HUES6 (cell line): Measurements from ENCODE around the gene AP3D1.

ENCODE experiments used
- H3K27ac ChIP-seq: 2 replicates; pipeline ENCODE4 v1.7.0; 2013; ENCODE audit warnings: low read depth, mild to moderate bottlenecking, low read length, inconsistent platforms
- H3K27me3 ChIP-seq: 2 replicates; pipeline ENCODE4 v1.6.1; 2013; ENCODE audit warnings: low read length; ENCODE audit not compliant: control insufficient read depth, insufficient read depth
- H3K36me3 ChIP-seq: 2 replicates; pipeline ENCODE4 v1.6.1; 2013; ENCODE audit warnings: low read length; ENCODE audit not compliant: control insufficient read depth, insufficient read depth
- H3K4me1 ChIP-seq: 2 replicates; pipeline ENCODE4 v1.6.1; 2013; ENCODE audit warnings: low read length; ENCODE audit not compliant: control insufficient read depth, insufficient read depth
- H3K4me3 ChIP-seq: 2 replicates; pipeline ENCODE4 v1.5.1; 2013; ENCODE audit warnings: low read depth, low read length
- H3K9ac ChIP-seq: one replicate; pipeline ENCODE4 v1.6.1; 2013; ENCODE audit warnings: mild to moderate bottlenecking, low read length
- H3K9me3 ChIP-seq: 2 replicates; pipeline ENCODE4 v1.6.1; 2013; ENCODE audit warnings: low read depth, low read length; ENCODE audit not compliant: control insufficient read depth, insufficient read depth

Gene AP3D1

GRCh38 chr19:2062770-2063169, 88.6 kb downstream of the AP3D1 start:
- no peaks in the 10 kb centered on the region for H3K27me3 ChIP-seq
- no peak overlapping the region for H3K9ac ChIP-seq
- H3K4me3 ChIP-seq: no peak overlapping the region
- peaks cover 29% of the 10 kb centered on the region for H3K4me1 ChIP-seq
- H3K36me3 ChIP-seq: no peaks in the 10 kb centered on the region
- H3K27ac ChIP-seq: no peak overlapping the region
- no peaks in the 10 kb centered on the region for H3K9me3 ChIP-seq

GRCh38 chr19:2062389-2062729, 89.0 kb downstream of the AP3D1 start:
- Histone ChIP-seq H3K9ac (peak overlapping the region; percentile 64), H3K36me3 (no peaks in the 10 kb centered on the region), H3K27ac (peak overlapping the region; percentile 41; the same call in 1 of the 2 replicates), H3K4me3 (peak overlapping the region; percentile 67), H3K27me3 (no peaks in the 10 kb centered on the region), H3K9me3 (no peaks in the 10 kb centered on the region), H3K4me1 (peaks cover 32% of the 10 kb centered on the region)

- Histone ChIP-seq H3K27me3 (no peaks in the 10 kb centered on the region), H3K9ac (peak overlapping the region; percentile 64), H3K9me3 (no peaks in the 10 kb centered on the region), H3K4me1 (peaks cover 32% of the 10 kb centered on the region), H3K4me3 (peak overlapping the region; percentile 69), H3K36me3 (no peaks in the 10 kb centered on the region), H3K27ac (peak overlapping the region; percentile 85)
These were observed 89.6 kb downstream of the AP3D1 start for GRCh38 chr19:2061495-2062388.

- H3K4me1 ChIP-seq: peaks cover 36% of the 10 kb centered on the region
These were observed 90.4 kb downstream of the AP3D1 start for GRCh38 chr19:2060884-2061494.

GRCh38 chr19:2059422-2060201, 91.8 kb downstream of the AP3D1 start:
- H3K4me3 ChIP-seq: no peak overlapping the region

More at GRCh38 chr19:2060884-2061494, 90.4 kb downstream of the AP3D1 start:
- Histone ChIP-seq H3K4me3 (peak overlapping the region; percentile 69), H3K9ac (peak overlapping the region; percentile 83), H3K36me3 (no peaks in the 10 kb centered on the region), H3K9me3 (no peaks in the 10 kb centered on the region), H3K27me3 (no peaks in the 10 kb centered on the region), H3K27ac (peak overlapping the region; percentile 85)

GRCh38 chr19:2058570-2059421, 92.6 kb downstream of the AP3D1 start:
- Histone ChIP-seq H3K9me3 (no peaks in the 10 kb centered on the region), H3K27me3 (no peaks in the 10 kb centered on the region), H3K27ac (peak overlapping the region; percentile 76; the same call in 1 of the 2 replicates), H3K4me3 (no peak overlapping the region), H3K36me3 (no peaks in the 10 kb centered on the region), H3K4me1 (peaks cover 41% of the 10 kb centered on the region), H3K9ac (peak overlapping the region; percentile 83)

More at GRCh38 chr19:2059422-2060201, 91.8 kb downstream of the AP3D1 start:
- Histone ChIP-seq H3K36me3 (no peaks in the 10 kb centered on the region), H3K27me3 (no peaks in the 10 kb centered on the region), H3K9me3 (no peaks in the 10 kb centered on the region), H3K9ac (peak overlapping the region; percentile 83), H3K27ac (peak overlapping the region; percentile 76), H3K4me1 (peaks cover 41% of the 10 kb centered on the region)

GRCh38 chr19:2057484-2058469, 93.6 kb downstream of the AP3D1 start:
- no peaks in the 10 kb centered on the region for H3K27me3 ChIP-seq
- H3K4me3 ChIP-seq: no peak overlapping the region
- H3K9me3 ChIP-seq: no peaks in the 10 kb centered on the region
- H3K9ac ChIP-seq: no peak overlapping the region
- peaks cover 41% of the 10 kb centered on the region for H3K4me1 ChIP-seq
- peak overlapping the region; percentile 49; the same call in 1 of the 2 replicates for H3K27ac ChIP-seq
- H3K36me3 ChIP-seq: no peaks in the 10 kb centered on the region

GRCh38 chr19:2056837-2057192, 94.6 kb downstream of the AP3D1 start:
- H3K9ac ChIP-seq: no peak overlapping the region
- no peaks in the 10 kb centered on the region for H3K9me3 ChIP-seq
- H3K27ac ChIP-seq: no peak overlapping the region
- no peaks in the 10 kb centered on the region for H3K27me3 ChIP-seq
- H3K4me3 ChIP-seq: no peak overlapping the region
- H3K4me1 ChIP-seq: peaks cover 36% of the 10 kb centered on the region
- H3K36me3 ChIP-seq: no peaks in the 10 kb centered on the region

GRCh38 chr19:2055931-2056836, 95.2 kb downstream of the AP3D1 start:
- Histone ChIP-seq H3K27ac (0 out of 2 replicates have a peak overlapping the region, but pooled peaks have one; percentile 69), H3K4me3 (no peak overlapping the region), H3K9ac (no peak overlapping the region), H3K4me1 (peaks cover 39% of the 10 kb centered on the region), H3K9me3 (no peaks in the 10 kb centered on the region), H3K27me3 (no peaks in the 10 kb centered on the region), H3K36me3 (no peaks in the 10 kb centered on the region)
